GM18858 (cell line): ENCODE results near the gene SULT1C4.
"Not testable (repeated sequence)": the region's sequence is repeated elsewhere in the genome, so short reads cannot be mapped to it uniquely, and the experiment has no call there.

ENCODE experiments used
- ATAC-seq: cut with Tn5 transposase; IDR thresholded peaks from one replicate; pipeline ENCODE4 v1.9.1; 2021; ENCODE audit not compliant: unreplicated experiment

SULT1C4 gene

DNA sequence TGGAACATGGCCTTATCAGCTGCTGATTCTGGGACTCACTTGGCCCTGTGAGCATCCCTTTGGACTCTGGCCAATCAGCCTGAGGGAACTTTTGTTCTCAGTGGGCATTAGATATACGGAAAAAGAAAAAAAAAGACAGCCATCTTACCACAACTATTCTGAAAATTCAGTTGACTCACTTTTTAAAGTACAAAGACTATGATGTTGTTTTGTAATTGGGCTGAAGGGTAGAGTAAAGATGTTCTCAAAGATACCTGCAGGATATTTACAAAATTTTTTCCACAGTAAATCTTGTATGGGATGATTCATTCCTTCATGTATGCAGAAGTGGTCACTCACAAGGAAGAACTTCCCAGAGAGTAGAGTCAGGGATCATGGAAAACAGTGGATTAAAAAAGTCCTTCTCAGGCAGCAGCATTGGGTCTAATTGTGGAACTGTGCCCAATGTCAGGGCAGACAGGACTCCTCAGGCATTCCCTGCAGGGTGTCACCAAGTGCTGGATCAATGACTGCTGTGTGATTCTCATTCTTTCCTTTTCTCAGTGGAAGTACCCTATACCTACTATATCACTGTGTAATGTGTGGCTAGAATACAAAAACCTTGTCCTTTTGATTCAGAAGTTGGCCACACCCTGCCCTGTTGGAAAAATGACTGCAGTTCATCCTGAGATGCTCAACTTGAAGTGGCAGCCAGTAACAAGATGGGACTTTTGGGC is 35.4 kb downstream of the SULT1C4 start:
- ATAC-seq = no peak

DNA sequence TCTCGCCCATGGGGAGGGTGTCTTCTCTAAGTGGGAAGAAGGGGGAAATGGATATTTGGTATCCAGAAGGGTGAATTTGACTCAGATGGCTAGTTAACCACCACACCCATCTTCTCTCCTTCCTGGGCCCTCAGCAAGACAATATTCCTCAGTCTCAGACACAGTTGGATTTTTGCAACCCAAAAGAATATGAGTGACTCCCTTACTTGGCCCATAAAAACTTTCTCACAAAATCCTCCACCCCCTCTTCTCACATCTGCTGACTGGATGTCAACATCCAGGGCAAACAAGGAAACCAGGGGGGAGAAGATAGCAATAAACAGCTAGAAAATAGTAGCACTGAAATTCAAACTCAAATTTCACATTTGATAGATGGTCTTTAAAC is 35.9 kb downstream of the SULT1C4 start:
- ATAC-seq = no peak

- no peak for ATAC-seq
These were observed 36.6 kb downstream of the SULT1C4 start for GRCh38 chr2:108414256-108414876.

- ATAC-seq = no peak
These were observed 37.2 kb downstream of the SULT1C4 start for GRCh38 chr2:108414945-108415344.

DNA sequence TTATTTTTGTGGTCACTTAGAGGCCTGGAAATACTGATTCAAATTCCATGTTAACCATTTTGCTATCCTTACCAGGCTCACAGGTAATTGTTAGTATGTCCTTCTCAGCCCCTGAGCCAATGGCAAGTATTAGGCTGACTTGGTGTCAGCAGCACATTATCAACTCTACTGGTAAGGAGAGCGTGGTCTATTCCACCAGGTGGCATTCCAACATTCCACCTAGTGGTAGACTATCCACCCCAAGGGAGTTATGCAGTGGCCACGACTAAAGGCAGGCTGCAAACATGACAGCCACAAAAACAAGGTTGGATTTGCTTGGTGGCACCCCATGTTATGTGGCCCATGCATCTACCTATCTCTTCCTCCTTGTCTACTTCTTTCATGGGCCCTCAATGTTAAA is 39.5 kb downstream of the SULT1C4 start:
- ATAC-seq = no peak

GRCh38 chr2:108418416-108418815 is 40.7 kb downstream of the SULT1C4 start:
- ATAC-seq = no peak

GRCh38 chr2:108423067-108423466 is 45.3 kb downstream of the SULT1C4 start:
- no peak for ATAC-seq

- no peak for ATAC-seq
These were observed 45.9 kb downstream of the SULT1C4 start for GRCh38 chr2:108423502-108424251.

DNA sequence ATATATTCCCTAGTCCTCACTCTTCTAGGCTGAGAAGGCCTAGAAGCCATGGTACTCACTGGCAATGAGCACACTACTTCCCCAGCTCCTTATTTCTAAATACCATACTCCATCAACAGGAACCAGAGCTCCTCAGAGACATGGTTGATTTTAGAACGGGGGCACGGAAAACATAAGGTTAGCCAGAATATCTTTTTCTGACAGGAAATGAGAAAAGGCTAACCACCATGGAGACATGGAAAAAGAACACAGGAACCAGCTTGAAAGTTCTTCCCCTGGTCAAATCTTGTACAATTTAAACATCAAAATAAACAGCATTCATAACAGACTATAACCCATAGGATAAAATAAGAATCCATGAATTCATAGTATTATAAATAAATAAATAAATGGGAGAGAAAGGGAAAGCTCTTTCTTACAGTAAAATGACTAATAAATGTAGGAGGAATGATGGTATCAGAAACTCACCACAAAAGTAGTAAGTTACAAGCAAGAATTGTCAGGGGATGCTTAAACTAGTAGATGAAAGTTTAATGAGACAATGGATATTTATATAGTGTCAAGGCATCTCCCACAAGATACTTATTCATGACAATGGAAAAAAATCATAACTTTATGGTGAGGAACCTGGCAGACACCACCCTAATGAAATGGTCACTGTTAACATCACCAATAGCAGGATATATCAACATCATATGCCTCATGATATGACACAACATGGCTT is 50.7 kb downstream of the SULT1C4 start:
- no peak for ATAC-seq

- not testable (repeated sequence) for ATAC-seq
These were observed 57.8 kb downstream of the SULT1C4 start for GRCh38 chr2:108435578-108435977.

- ATAC-seq = no peak
These were observed 59.2 kb downstream of the SULT1C4 start for GRCh38 chr2:108436976-108437375.
